Uterus (tissue), 2 donors: Measurements from ENCODE around the gene KRT85.

ENCODE experiments used
- POLR2A ChIP-seq, 2 donors: fragments of 450-650 bp; IDR thresholded peaks; one replicate each; pipeline ENCODE4 v1.6.1; 2016; ENCODE audit warnings: antibody characterized with exemption in 2 of 2, mild to moderate bottlenecking in 1 of 2, moderate library complexity in 1 of 2
- TF ChIP-seq, protein P1 (sequence below), 4 experiments: fragments of 200-600 bp in 2 of 4; fragments of 450-650 bp in 2 of 4; sonication (generic) in 2 of 4; IDR thresholded peaks; one replicate each; pipeline ENCODE4 v1.5.1; 2016 to 2019; ENCODE audit warnings: antibody characterized with exemption in 4 of 4, mild to moderate bottlenecking in 2 of 4, moderate library complexity in 1 of 4

- TF ChIP-seq, protein P1, sequence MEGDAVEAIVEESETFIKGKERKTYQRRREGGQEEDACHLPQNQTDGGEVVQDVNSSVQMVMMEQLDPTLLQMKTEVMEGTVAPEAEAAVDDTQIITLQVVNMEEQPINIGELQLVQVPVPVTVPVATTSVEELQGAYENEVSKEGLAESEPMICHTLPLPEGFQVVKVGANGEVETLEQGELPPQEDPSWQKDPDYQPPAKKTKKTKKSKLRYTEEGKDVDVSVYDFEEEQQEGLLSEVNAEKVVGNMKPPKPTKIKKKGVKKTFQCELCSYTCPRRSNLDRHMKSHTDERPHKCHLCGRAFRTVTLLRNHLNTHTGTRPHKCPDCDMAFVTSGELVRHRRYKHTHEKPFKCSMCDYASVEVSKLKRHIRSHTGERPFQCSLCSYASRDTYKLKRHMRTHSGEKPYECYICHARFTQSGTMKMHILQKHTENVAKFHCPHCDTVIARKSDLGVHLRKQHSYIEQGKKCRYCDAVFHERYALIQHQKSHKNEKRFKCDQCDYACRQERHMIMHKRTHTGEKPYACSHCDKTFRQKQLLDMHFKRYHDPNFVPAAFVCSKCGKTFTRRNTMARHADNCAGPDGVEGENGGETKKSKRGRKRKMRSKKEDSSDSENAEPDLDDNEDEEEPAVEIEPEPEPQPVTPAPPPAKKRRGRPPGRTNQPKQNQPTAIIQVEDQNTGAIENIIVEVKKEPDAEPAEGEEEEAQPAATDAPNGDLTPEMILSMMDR (IDR thresholded peaks at IDR 0.05): no peak
- no peak for TF ChIP-seq POLR2A (IDR thresholded peaks at IDR 0.05)
Observed at GRCh38 chr12:52396656-52397055, 29.4 kb upstream of the KRT85 start.
